Vagina (tissue), 2 donors: ENCODE results near the gene PTPRD.

ENCODE experiments used
- CTCF ChIP-seq, 3 experiments: fragments of 450-650 bp in 2 of 3; fragments of 200-600 bp in 1 of 3; sonication (generic) in 1 of 3; IDR thresholded peaks; one replicate each; pipeline ENCODE4 v1.5.1; 2017 to 2019; ENCODE audit warnings: antibody characterized with exemption in 3 of 3, mild to moderate bottlenecking in 2 of 3, moderate library complexity in 2 of 3
- POLR2A ChIP-seq, 2 donors: fragments of 450-650 bp; IDR thresholded peaks; one replicate each; pipeline ENCODE4 v1.6.1; 2017; ENCODE audit warnings: antibody characterized with exemption in 2 of 2, mild to moderate bottlenecking in 2 of 2, moderate library complexity in 2 of 2
- POLR2AphosphoS5 ChIP-seq, 2 donors: sonication (generic); formaldehyde crosslinking; IDR thresholded peaks; one replicate each; pipeline ENCODE4 v1.9.0; 2017; ENCODE audit warnings: antibody characterized with exemption in 2 of 2, mild to moderate bottlenecking in 2 of 2, low read depth in 1 of 2; ENCODE audit not compliant: insufficient read depth in 1 of 2

GRCh38 chr9:8727191-8727590 lies 1885.6 kb downstream of the PTPRD start:
- no peak for TF ChIP-seq POLR2A (IDR thresholded peaks at IDR 0.05)
- TF ChIP-seq CTCF (IDR thresholded peaks at IDR 0.05), result no peak
- TF ChIP-seq POLR2AphosphoS5 (IDR thresholded peaks at IDR 0.05; ENCODE audit: insufficient read depth in 1 of 2, low read depth in 1 of 2), result no peak
